GM21390 (cell line): ENCODE data around the gene INTS6.
A peak's percentile ranks its signal among the peaks of the same experiment; 100 is the strongest.

Source experiments
- ATAC-seq: cut with Tn5 transposase; IDR thresholded peaks from one replicate; pipeline ENCODE4 v1.9.1; 2021; ENCODE audit not compliant: unreplicated experiment

The INTS6 gene

DNA sequence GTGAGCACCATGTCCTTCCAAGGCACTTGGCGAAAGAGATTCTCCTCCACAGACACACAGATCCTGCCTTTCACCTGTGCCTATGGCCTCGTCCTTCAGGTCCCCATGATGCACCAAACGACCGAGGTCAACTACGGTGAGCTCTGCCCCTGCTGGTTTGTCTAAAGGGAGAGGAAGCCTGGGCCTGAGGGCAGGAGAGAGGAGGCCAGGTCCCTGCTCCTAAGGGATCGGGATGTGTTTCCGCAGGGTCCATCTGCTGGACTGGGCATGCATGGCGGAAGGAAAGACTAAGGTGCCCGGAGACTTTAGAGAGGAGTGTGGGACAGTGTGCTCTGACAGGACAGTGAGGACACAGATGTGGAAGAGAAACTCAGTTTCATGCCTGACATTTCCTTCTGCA, 105.7 kb downstream of the INTS6 start:
- no peak for ATAC-seq

DNA sequence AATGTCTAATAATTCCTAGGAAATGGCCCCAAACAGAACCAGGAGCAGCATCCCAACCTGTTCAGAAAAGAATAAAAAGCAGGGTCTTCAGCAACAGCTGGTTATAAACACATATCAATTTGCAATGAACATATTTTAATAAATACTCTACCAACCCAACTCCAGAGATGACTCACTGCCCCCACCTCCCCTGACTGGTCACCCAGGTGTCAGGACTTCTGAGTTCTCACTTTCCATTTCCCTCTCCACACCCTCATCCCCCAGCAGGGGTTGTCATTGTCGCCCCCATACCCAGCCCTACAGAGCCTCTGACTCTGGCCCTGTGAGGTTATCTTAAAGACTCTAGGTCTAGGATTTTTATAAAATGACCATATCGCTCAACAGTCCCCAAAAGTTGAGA, 106.4 kb downstream of the INTS6 start:
- ATAC-seq, result no peak

- no peak for ATAC-seq
Observed at GRCh38 chr13:51343475-51343874, 109.4 kb downstream of the INTS6 start.

DNA sequence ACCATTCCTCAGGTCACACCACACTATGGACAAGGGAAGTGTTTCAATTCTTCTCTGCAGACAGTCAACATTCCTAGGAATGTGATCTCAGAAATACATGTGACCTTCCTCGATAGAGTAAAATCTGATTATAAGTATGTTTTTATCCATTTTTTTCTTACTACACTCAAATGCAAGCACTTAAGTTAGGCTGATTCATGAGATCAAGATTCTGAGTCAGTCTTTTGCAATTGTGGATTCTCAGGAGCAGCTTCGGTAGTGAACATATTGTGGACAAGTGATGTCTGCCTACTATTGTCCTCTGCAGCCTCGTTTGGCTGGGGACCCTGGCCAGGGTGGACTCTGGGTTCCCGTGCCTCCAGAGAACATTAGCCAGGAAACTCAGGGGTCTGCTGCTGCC, 110.1 kb downstream of the INTS6 start:
- no peak for ATAC-seq

GRCh38 chr13:51341791-51342190, 111.0 kb downstream of the INTS6 start:
- no peak for ATAC-seq

- ATAC-seq, result no peak
Observed at GRCh38 chr13:51341232-51341631, 111.6 kb downstream of the INTS6 start.

DNA sequence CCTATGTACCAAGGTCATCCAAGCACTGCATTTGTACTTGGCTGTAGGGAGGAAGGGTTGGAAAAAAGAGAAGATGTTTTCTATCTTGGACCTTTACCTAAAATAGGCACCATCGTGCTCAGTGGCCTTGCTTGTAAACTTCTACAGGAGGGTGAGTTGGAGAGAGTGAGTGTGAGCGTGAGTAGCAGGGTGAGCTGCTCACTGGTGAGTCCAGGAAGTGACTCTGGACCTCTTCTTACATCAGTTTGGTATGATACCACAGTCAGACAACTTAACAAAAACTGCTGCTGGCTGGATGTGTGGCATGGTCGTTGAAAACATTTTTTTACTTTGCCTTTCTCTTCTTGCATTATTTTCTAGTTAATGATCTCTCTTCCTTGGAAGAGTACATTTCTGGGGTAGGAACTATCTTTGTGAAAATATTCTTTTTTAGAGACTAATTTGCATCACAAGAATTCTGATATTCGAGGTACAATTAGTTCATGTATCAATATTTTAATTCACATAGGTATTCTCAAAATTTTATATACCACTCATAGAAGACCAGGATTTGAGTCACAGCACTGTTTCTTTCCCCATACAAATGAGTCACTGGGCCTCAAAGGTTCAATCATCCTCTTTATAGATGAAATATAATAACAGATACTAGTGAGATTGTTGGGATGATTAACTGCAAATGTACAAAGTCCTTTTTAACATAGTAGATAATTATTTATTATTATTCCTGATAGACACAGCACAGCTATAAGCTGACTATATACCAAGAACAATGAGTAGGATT, 112.7 kb downstream of the INTS6 start:
- ATAC-seq, result no peak

GRCh38 chr13:51339354-51339753, 113.5 kb downstream of the INTS6 start, which contains the start of gene SERPINE3:
Gene SERPINE3, plus strand, starts transcription at chr13:51339691. Its CDS starts 1,401 bp downstream, at chr13:51341092.
- no peak for ATAC-seq

- no peak for ATAC-seq
Observed at GRCh38 chr13:51336746-51337145, 116.1 kb downstream of the INTS6 start.

- ATAC-seq, result no peak
Observed at GRCh38 chr13:51333826-51334225, 119.0 kb downstream of the INTS6 start.

GRCh38 chr13:51333421-51333820, 119.4 kb downstream of the INTS6 start:
- ATAC-seq, result no peak

DNA sequence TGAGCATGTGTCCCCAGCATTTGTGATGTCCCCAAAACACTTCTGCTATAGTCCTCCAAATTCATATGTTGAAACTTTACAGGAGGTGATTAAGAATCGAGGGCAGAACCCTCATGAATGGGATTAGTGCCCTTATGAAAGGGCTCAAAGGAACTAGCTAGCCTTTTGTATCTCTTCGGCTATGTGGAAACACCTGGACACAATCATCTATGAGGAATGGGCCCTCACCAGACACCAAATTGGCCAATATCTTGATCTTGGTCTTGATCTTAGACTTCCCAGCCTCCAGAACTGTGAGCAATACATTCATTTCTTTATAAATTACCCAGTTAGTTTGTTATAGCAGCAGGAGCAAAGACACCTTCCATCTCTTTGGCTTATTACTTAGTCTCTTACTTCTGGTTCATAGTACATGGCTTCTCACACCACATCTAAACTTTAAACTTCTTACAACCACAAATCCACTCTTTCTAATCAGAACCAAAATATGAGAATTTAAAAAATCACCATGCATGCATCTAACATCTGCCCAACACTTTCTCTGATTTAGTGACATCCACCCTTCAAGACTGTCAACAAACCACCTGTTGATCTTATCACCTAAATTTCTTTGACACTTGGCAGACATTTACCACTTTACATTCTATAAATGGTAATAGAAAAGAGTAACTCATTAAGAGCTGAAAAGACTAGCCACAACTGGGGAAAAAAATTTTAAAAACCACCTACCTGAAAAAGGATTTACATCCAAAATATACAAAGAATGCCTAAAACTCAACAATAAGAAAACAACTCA, 120.1 kb downstream of the INTS6 start:
- ATAC-seq, result no peak

DNA sequence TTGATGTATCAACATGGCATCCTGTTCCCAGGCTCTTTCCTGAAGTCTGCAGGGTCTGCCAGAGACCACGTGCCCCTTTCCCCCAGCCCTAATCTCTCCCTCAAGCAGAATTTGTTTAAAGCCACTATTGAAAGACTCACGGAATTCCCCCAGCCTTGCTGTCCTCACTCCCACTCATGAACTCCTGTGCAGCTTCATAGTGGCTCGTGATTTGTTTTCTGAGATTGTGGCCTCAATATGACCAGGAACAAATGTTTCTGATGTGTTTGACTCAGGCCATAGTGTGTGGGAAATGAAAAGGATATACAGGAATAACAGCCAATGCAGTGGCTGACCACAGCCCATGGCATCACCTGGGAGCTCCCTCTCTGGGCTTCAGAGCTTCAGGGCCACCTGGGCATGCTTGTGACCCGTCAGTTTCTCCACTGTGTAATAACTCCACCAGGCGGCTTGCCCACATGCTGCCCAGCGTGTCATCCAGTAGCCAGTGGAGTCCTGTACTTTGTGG, 121.4 kb downstream of the INTS6 start:
- ATAC-seq, result peak; percentile 50

GRCh38 chr13:51330791-51331190, 122.0 kb downstream of the INTS6 start:
- ATAC-seq, result peak; percentile 47

DNA sequence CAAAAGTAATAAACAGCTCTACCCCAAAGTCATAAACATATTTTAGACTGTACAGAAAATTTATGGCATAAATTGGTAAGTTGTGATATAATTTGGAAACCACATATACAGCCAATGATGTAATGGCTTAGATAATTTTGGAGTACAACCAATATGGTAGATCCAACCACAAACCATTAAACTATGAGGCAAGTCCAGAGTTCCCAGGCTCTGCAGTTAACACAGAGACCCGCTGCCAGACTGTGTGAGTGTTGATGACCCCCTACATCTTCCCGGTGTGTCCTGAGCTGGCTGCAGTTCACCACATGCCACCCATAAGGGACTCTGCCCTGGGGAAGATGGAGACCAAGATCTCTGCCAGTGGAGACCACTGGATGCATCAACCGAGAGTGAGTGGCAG, 123.2 kb downstream of the INTS6 start:
- no peak for ATAC-seq

GRCh38 chr13:51328488-51328887, 124.3 kb downstream of the INTS6 start:
- no peak for ATAC-seq

- ATAC-seq, result no peak
Observed at GRCh38 chr13:51327961-51328360, 124.9 kb downstream of the INTS6 start.

GRCh38 chr13:51326777-51327176, 126.1 kb downstream of the INTS6 start:
- no peak for ATAC-seq

DNA sequence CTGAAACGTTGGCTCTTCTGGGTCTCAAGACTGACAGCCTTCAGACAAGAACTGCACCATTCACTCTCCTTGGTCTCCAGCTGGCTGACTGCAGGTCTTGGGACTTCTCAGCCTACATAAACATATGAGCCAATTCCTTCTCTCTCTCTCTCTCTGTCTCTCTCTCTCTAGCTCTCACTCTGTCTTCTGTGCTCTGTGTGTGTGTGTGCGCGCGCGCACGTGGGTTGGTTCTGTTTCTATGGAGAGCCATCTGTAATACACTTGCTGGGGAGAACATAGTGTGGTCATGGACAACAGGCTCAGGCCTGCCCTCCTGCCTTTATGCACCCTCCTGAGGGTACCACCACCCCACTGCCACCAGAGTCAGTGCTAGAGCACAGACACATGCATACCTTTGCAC, 127.0 kb downstream of the INTS6 start:
- no peak for ATAC-seq

DNA sequence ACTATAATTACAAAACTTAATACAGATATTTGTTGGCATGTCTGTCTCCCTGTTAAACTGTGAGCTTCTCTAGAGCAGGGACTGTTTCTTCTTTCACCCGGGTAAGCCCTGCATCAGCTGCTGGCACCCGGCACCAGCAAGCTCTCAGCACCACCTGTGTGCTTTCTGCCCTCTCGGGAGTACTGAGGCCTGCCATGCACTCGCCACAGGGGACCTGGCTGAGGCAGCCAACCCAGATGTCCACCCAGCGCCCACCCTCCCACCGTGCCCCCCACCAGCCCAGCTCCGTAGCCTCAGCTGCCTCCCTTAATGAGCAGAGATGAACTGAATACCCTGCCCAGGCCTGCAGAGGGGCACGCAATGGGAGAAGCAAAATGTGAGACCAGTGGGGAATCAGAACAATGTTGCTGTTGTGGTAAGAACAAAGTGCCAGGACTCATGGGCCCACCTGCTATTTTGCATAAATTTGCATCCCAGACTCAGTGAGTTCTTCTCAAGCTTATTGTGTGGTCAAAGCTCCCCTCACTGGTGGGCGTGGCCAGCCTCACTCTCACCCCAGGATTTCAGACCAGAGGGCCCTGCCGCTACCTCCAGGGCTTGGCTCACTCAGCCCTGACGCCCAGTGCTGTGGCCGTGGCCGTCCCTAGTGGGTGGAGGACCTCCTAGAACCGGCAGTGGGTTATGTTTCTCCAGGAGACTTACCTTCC, 128.0 kb downstream of the INTS6 start:
- ATAC-seq, result no peak

- no peak for ATAC-seq
Observed at GRCh38 chr13:51323824-51324511, 128.9 kb downstream of the INTS6 start.
